Activated T-helper 1 cell treated with anti-CD3 and anti-CD28 coated beads, Interleukin-2, amount 50 U/mL, for 16 hours (primary cell): ENCODE results near the gene RFPL4A.

Experiments
- DNase-seq, 2 donors: peaks; one replicate each; pipeline ENCODE4 v3.0.0-alpha.2; 2020; ENCODE audit warnings: low read depth in 1 of 2, low spot score in 1 of 2

RFPL4A gene

GRCh38 chr19:55802281-55802680, 43.4 kb downstream of the RFPL4A start:
- no peak for DNase-seq

GRCh38 chr19:55809381-55810058, 50.6 kb downstream of the RFPL4A start:
- DNase-seq, result no peak

GRCh38 chr19:55811340-55811739, 52.4 kb downstream of the RFPL4A start:
- no peak for DNase-seq

- DNase-seq, result no peak
Observed at GRCh38 chr19:55812449-55812848, 53.6 kb downstream of the RFPL4A start.
